IMR-90 (cell line): Measurements from ENCODE around the gene CRYBG3. TPM values are rescaled to one million over a fixed set of nuclear protein-coding genes. Genes with fewer than 3 reads are reported as not detected.

Source experiments
- ATAC-seq: fragments of 200-7000 bp; cut with Tn5 transposase; 2 replicates; pipeline ENCODE4 v1.9.1; 2020; ENCODE audit warnings: low read depth, mild to moderate bottlenecking, moderate library complexity
- BruUV-seq: library from RNA; stranded (reverse); fragments of 400-500 nt; replicated peaks from 2 replicates; lab custom pipeline; 2021; lab: Mats Ljungman, UMichigan
- CTCF ChIA-PET: fragments of 300-600 bp; formaldehyde crosslinking; extraction: SDS; loops from one replicate; lab custom pipeline; 2021; ENCODE audit warnings: antibody characterized with exemption; lab: Yijun Ruan, JAX
- POLR2A ChIA-PET: fragments of 300-600 bp; sonication (Branson Sonifier 250); formaldehyde crosslinking; loops from one replicate; lab custom pipeline; 2022; ENCODE audit warnings: antibody characterized with exemption; ENCODE audit not compliant: unreplicated experiment; lab: Charles Lee
- DNase-seq: peaks from one replicate; pipeline ENCODE4 v3.0.0; 2013
- H2AFZ ChIP-seq: replicated peaks from 2 replicates; pipeline ENCODE3; 2013; ENCODE audit warnings: low read length, mild to moderate bottlenecking; ENCODE audit not compliant: poor library complexity
- H2AK5ac ChIP-seq: 2 replicates; pipeline ENCODE4 v1.6.1; 2013; ENCODE audit warnings: low read depth, low read length, inconsistent platforms
- H2AK9ac ChIP-seq: replicated peaks from 2 replicates; pipeline ENCODE3; 2013; ENCODE audit warnings: mild to moderate bottlenecking, low read depth, low read length, moderate library complexity; ENCODE audit not compliant: poor library complexity
- H2BK120ac ChIP-seq: 2 replicates; pipeline ENCODE4 v1.6.1; 2013; ENCODE audit warnings: low read depth, low read length, inconsistent platforms
- H2BK15ac ChIP-seq: 3 replicates; pipeline ENCODE4 v1.6.1; 2013; ENCODE audit warnings: low read depth, low read length, inconsistent platforms
- H2BK20ac ChIP-seq: 2 replicates; pipeline ENCODE4 v1.6.1; 2013; ENCODE audit warnings: low read depth, mild to moderate bottlenecking, inconsistent platforms, low read length, moderate library complexity
- H2BK5ac ChIP-seq: 2 replicates; pipeline ENCODE4 v1.6.1; 2013; ENCODE audit warnings: mild to moderate bottlenecking, low read depth, low read length, inconsistent platforms; ENCODE audit not compliant: poor library complexity, severe bottlenecking
- H3K14ac ChIP-seq: replicated peaks from 2 replicates; pipeline ENCODE4 v1.6.1; 2013; ENCODE audit warnings: low read depth, low read length, inconsistent platforms
- H3K18ac ChIP-seq: 2 replicates; pipeline ENCODE4 v1.6.1; 2013; ENCODE audit warnings: low read depth, low read length, control low read depth
- H3K23ac ChIP-seq: 2 replicates; pipeline ENCODE4 v1.6.1; 2013; ENCODE audit warnings: low read depth, low read length, inconsistent platforms
- H3K27ac ChIP-seq: 2 replicates; pipeline ENCODE4 v1.5.1; 2013; ENCODE audit warnings: mild to moderate bottlenecking, control low read depth, low read length; ENCODE audit not compliant: insufficient read depth
- H3K27me3 ChIP-seq: 2 replicates; pipeline ENCODE4 v1.6.1; 2013; ENCODE audit warnings: low read length; ENCODE audit not compliant: control insufficient read depth, insufficient read depth
- H3K36me3 ChIP-seq: 2 replicates; pipeline ENCODE4 v1.6.1; 2013; ENCODE audit warnings: low read length, mixed read lengths; ENCODE audit not compliant: control insufficient read depth, insufficient read depth
- H3K4ac ChIP-seq: 2 replicates; pipeline ENCODE4 v1.6.1; 2013; ENCODE audit warnings: low read depth, low read length, inconsistent platforms
- H3K4me1 ChIP-seq: 2 replicates; pipeline ENCODE4 v1.6.1; 2013; ENCODE audit warnings: low read length, mixed read lengths; ENCODE audit not compliant: control insufficient read depth, insufficient read depth
- H3K4me2 ChIP-seq: 2 replicates; pipeline ENCODE4 v1.6.1; 2013; ENCODE audit warnings: low read depth, mild to moderate bottlenecking, control low read depth, low read length, moderate library complexity
- H3K4me3 ChIP-seq: 2 replicates; pipeline ENCODE4 v1.5.1; 2013; ENCODE audit warnings: low read depth, mild to moderate bottlenecking, control low read depth, low read length, moderate library complexity; ENCODE audit not compliant: insufficient read depth
- H3K56ac ChIP-seq: 2 replicates; pipeline ENCODE4 v1.6.1; 2013; ENCODE audit warnings: low read length, inconsistent platforms; ENCODE audit not compliant: insufficient read depth; ENCODE audit errors: extremely low read depth
- H3K79me1 ChIP-seq, 2 experiments: 2 replicates each; pipeline ENCODE4 v1.6.1; 2013; ENCODE audit warnings: low read length in 2 of 2, inconsistent platforms in 1 of 2, low read depth in 1 of 2
- H3K9ac ChIP-seq: 2 replicates; pipeline ENCODE4 v1.6.1; 2013; ENCODE audit warnings: low read depth, low read length, control low read depth
- H3K9me1 ChIP-seq: 2 replicates; pipeline ENCODE4 v1.6.1; 2013; ENCODE audit warnings: low read length, inconsistent platforms; ENCODE audit not compliant: insufficient read depth
- H3K9me3 ChIP-seq: 2 replicates; pipeline ENCODE4 v1.6.1; 2013; ENCODE audit warnings: low read length; ENCODE audit not compliant: control insufficient read depth, insufficient read depth
- H4K20me1 ChIP-seq: 2 replicates; pipeline ENCODE4 v1.6.1; 2013; ENCODE audit warnings: low read length, inconsistent platforms; ENCODE audit not compliant: insufficient read depth
- H4K5ac ChIP-seq: 2 replicates; pipeline ENCODE4 v1.6.1; 2013; ENCODE audit warnings: mild to moderate bottlenecking, low read depth, low read length, control low read depth
- H4K8ac ChIP-seq, 2 experiments: 2 replicates each; pipeline ENCODE4 v1.6.1; 2013; ENCODE audit warnings: low read depth in 2 of 2, low read length in 2 of 2, control low read depth in 1 of 2, inconsistent platforms in 1 of 2
- H4K91ac ChIP-seq: 2 replicates; pipeline ENCODE4 v1.6.1; 2013; ENCODE audit warnings: low read depth, low read length, inconsistent platforms; ENCODE audit not compliant: insufficient read depth
- CEBPB ChIP-seq: IDR thresholded peaks from 2 replicates; pipeline ENCODE4 v1.6.1; 2012; ENCODE audit warnings: low read depth, low read length, improper control_type of control experiment
- CHD1 ChIP-seq: IDR thresholded peaks from 2 replicates; pipeline ENCODE4 v1.6.1; 2012; ENCODE audit warnings: low read depth, low read length, improper control_type of control experiment
- FOS ChIP-seq: fragments of 150-350 bp; IDR thresholded peaks from 2 replicates; pipeline ENCODE4 v1.6.1; 2016; ENCODE audit warnings: low read depth, low read length
- MAFK ChIP-seq: IDR thresholded peaks from 2 replicates; pipeline ENCODE4 v1.6.1; 2012; ENCODE audit warnings: low read depth, low read length, improper control_type of control experiment
- MAZ ChIP-seq: IDR thresholded peaks from 2 replicates; pipeline ENCODE4 v1.6.1; 2012; ENCODE audit warnings: low read depth, mild to moderate bottlenecking, low read length, improper control_type of control experiment, moderate library complexity, borderline replicate concordance
- MXI1 ChIP-seq: IDR thresholded peaks from 2 replicates; pipeline ENCODE4 v1.6.1; 2012; ENCODE audit warnings: low read depth, mild to moderate bottlenecking, low read length, moderate library complexity, borderline replicate concordance
- POLR2A ChIP-seq: IDR thresholded peaks from 2 replicates; pipeline ENCODE4 v1.6.1; 2012; ENCODE audit warnings: mild to moderate bottlenecking, low read depth, low read length
- RAD21 ChIP-seq: IDR thresholded peaks from 2 replicates; pipeline ENCODE4 v1.6.1; 2012; ENCODE audit warnings: low read length, improper control_type of control experiment
- RCOR1 ChIP-seq: IDR thresholded peaks from 2 replicates; pipeline ENCODE4 v1.6.1; 2012; ENCODE audit warnings: mild to moderate bottlenecking, low read length, improper control_type of control experiment; ENCODE audit not compliant: insufficient replicate concordance
- RFX5 ChIP-seq: IDR thresholded peaks from 2 replicates; pipeline ENCODE4 v1.8.0; 2012; ENCODE audit warnings: low read depth, mild to moderate bottlenecking, low read length, moderate library complexity
- WGBS, 2 experiments: methylation state at CpG; one replicate each; pipeline versions ENCODE4 v1.1.5 to v1.1.7; 2013; ENCODE audit warnings: missing lambda C conversion rate in 2 of 2; ENCODE audit not compliant: insufficient read length in 1 of 2; ENCODE audit errors: extremely low coverage in 2 of 2; 5-methylcytosine and 5-hydroxymethylcytosine counted together
- dilution Hi-C: fragments of 300-500 bp; cut with HindIII; formaldehyde crosslinking; loops from one replicate; pipeline ENCODE4 v1.14.3; 2018; ENCODE audit warnings: low sequenced_read_pairs; ENCODE audit not compliant: unreplicated experiment
- in situ Hi-C: fragments of 300-500 bp; cut with MboI; formaldehyde crosslinking; loops from 3 replicates; pipeline ENCODE4 v1.14.3; 2019; ENCODE audit warnings: low sequenced_read_pairs, inconsistent platforms, mixed read lengths
- intact Hi-C: fragments of 100-400 bp; cut with micrococcal nuclease; formaldehyde crosslinking; loops from 2 replicates; pipeline ENCODE4 v1.10.0; 2022
- polyA plus RNA-seq, 3 experiments: library from polyadenylated mRNA; depleted of rRNA; stranded (reverse); fragments of >200 nt; gene quantifications; 2 replicates each; pipeline ENCODE4 v1.2.3, GENCODE V29; 2012; ENCODE audit warnings: low replicate concordance in 1 of 3
- total RNA-seq: library from RNA; depleted of rRNA; stranded (reverse); fragments of >200 nt; gene quantifications from 2 replicates; pipeline ENCODE4 v1.2.3, GENCODE V29; 2012
- TF ChIP-seq, protein P1 (sequence below): fragments of 150-350 bp; IDR thresholded peaks from 2 replicates; pipeline ENCODE4 v1.6.1; 2017; ENCODE audit warnings: mild to moderate bottlenecking, antibody characterized with exemption, low read length, low read depth
- TF ChIP-seq, protein P2 (sequence below): conservative IDR thresholded peaks from 2 replicates; pipeline ENCODE4 v1.5.1; 2012; ENCODE audit warnings: mild to moderate bottlenecking, low read depth, low read length, improper control_type of control experiment

Gene CRYBG3
- total and polyA plus RNA-seq, 2 of the 4 experiments (the other 2 are of a cell fraction): 4.9 to 26.2 TPM

DNA sequence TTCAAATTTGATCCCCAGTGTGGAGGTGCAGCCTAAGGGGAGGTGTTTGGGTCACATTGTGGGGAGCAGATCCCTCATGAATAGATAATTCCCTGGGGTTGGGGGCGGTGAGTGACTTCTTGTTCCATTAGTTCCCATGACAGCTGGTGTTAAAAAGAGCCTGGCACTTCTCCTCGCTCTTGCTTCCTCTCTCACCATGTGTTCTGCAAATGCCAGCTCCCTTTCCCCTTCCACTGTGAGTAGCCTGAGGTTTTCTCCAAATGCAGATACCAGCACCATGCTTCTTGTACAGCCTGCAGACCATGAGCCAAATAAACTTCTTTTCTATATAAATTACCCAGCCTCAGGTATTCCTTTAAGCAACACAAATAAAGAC lies 127.3 kb downstream of the CRYBG3 start:
- Histone ChIP-seq H2BK5ac (no peak overlapping the region), H3K18ac (no peak overlapping the region), H3K14ac (no peak overlapping the region), H3K9me3 (no peaks in the 10 kb centered on the region), H3K4me1 (peaks cover 5% of the 10 kb centered on the region), H3K4me3 (no peak overlapping the region), H3K27me3 (no peaks in the 10 kb centered on the region), H2BK20ac (no peak overlapping the region), H3K27ac (no peak overlapping the region), H2AK9ac (no peak overlapping the region), H2AK5ac (no peak overlapping the region), H2BK120ac (no peak overlapping the region), H3K4me2 (no peak overlapping the region), H4K5ac (no peak overlapping the region), H3K9ac (no peak overlapping the region), H4K91ac (no peak overlapping the region), H2BK15ac (no peak overlapping the region), H3K23ac (no peak overlapping the region), H3K9me1 (0 out of 2 replicates have a peak, but pooled peaks cover 2% of the 10 kb centered on the region), H4K8ac (no peak overlapping the region), H3K36me3 (peaks cover 30% of the 10 kb centered on the region), H4K20me1 (no peaks in the 10 kb centered on the region), H3K79me1 (peaks cover 0 to 5% of the 10 kb centered on the region in 2 experiments; a peak in 1 of 4 replicates), H3K4ac (no peak overlapping the region), H2AFZ (no peak overlapping the region), H3K56ac (no peak overlapping the region)
- no peak for DNase-seq
- POLR2A ChIA-PET: no interaction called here
- TF ChIP-seq RFX5: no peak
- no peak for TF ChIP-seq CEBPB
- no peak for TF ChIP-seq POLR2A
- no peak for TF ChIP-seq FOS
- no peak for TF ChIP-seq RCOR1
- TF ChIP-seq, protein P1, sequence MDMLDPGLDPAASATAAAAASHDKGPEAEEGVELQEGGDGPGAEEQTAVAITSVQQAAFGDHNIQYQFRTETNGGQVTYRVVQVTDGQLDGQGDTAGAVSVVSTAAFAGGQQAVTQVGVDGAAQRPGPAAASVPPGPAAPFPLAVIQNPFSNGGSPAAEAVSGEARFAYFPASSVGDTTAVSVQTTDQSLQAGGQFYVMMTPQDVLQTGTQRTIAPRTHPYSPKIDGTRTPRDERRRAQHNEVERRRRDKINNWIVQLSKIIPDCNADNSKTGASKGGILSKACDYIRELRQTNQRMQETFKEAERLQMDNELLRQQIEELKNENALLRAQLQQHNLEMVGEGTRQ: no peak
- no peak for TF ChIP-seq MAZ
- no peak for TF ChIP-seq RAD21
- TF ChIP-seq MAFK: no peak
- no peak for TF ChIP-seq CHD1
- TF ChIP-seq MXI1: no peak
- TF ChIP-seq, protein P2, sequence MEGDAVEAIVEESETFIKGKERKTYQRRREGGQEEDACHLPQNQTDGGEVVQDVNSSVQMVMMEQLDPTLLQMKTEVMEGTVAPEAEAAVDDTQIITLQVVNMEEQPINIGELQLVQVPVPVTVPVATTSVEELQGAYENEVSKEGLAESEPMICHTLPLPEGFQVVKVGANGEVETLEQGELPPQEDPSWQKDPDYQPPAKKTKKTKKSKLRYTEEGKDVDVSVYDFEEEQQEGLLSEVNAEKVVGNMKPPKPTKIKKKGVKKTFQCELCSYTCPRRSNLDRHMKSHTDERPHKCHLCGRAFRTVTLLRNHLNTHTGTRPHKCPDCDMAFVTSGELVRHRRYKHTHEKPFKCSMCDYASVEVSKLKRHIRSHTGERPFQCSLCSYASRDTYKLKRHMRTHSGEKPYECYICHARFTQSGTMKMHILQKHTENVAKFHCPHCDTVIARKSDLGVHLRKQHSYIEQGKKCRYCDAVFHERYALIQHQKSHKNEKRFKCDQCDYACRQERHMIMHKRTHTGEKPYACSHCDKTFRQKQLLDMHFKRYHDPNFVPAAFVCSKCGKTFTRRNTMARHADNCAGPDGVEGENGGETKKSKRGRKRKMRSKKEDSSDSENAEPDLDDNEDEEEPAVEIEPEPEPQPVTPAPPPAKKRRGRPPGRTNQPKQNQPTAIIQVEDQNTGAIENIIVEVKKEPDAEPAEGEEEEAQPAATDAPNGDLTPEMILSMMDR: no peak
- in situ Hi-C loops: no loop called here
- no peak for ATAC-seq
- CTCF ChIA-PET: interaction anchor here (1.2 kb wide), 1 partner anchor 74 kb away, joined by 3 read pairs; no protein-coding TSS in a partner anchor
- BruUV-seq: no TSS peak
- WGBS, 2 experiments: no CpG with 5 or more reads among the region's 2 CpGs
- intact Hi-C loops: no loop called here
- dilution Hi-C loops: no loop called here
